G401 (cell line): ENCODE measurements around the gene MEGF11. TPM values are rescaled to one million over a fixed set of nuclear protein-coding genes. Genes with fewer than 3 reads are reported as not detected.
"Not testable (repeated sequence)": the region's sequence is repeated elsewhere in the genome, so short reads cannot be mapped to it uniquely, and the experiment has no call there.

Experiments
- DNase-seq: peaks from one replicate; pipeline ENCODE4 v3.0.0-alpha.2; 2015; ENCODE audit warnings: low spot score
- in situ Hi-C: cut with HindIII; loops from 2 replicates; pipeline ENCODE4 v1.10.0; 2016; ENCODE audit warnings: low sequenced_read_pairs, mixed read lengths
- total RNA-seq: library from RNA; depleted of rRNA; stranded (reverse); fragments of >200 nt; shearing (Covaris generic); gene quantifications from 2 replicates; pipeline ENCODE4 v1.2.3, GENCODE V29; 2014

Gene MEGF11
- total RNA-seq, 1 experiment from 2014 or later, result 1.9 TPM

GRCh38 chr15:65877749-65878148 lies 375.8 kb downstream of the MEGF11 start:
- in situ Hi-C loops, result no loop called here

DNA sequence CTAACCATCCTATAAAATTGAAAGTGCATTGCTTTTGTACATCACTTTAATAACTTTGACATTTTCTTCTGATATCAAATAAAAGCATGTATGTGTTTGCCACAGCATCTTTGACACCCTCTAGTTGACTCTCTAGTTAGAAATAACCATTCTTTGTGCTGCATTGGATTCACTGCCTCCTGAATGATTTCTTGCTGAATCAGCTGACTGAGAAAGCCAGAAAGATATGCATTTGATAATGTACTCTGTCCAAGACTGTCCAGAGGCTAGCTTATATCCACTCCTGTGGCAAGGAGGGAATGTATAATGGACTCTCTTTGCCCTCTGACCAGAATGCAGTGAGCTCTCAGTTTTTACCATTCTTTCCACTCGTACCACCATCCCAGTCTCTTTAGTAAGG lies 378.1 kb downstream of the MEGF11 start:
- in situ Hi-C loops, result no loop called here

More at GRCh38 chr15:65877749-65878148, 375.8 kb downstream of the MEGF11 start:
- DNase-seq, result no peak

GRCh38 chr15:65873256-65873655 lies 380.3 kb downstream of the MEGF11 start:
- in situ Hi-C loops, result loop anchor here (25.0 kb wide), 1 partner anchor 236 kb away; no protein-coding TSS in a partner anchor
- DNase-seq, result no peak

More for the DNA sequence above, 378.1 kb downstream of the MEGF11 start:
- DNase-seq, result no peak

DNA sequence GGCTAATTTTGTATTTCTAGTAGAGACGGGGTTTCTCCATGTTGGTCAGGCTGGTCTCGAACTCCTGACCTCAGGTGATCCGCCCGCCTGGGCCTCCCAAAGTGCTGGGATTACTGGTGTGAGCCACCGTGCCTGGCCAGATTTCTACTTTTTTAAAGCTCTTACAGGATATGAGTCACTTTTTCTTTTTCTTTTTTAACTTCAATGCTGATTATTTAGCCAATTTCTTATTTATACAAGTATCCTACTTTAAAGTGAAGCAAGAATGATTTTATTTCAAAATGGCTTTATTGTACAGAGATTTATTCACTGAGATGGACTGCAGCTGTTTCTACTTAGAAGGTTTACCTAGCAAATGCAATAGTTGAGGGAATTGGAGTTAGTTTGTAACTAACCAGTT lies 381.0 kb downstream of the MEGF11 start:
- in situ Hi-C loops, result loop anchor here (25.0 kb wide), 1 partner anchor 235 kb away; no protein-coding TSS in a partner anchor
- not testable (repeated sequence) for DNase-seq

GRCh38 chr15:65871886-65872285 lies 381.7 kb downstream of the MEGF11 start:
- in situ Hi-C loops, result loop anchor here (25.0 kb wide), 1 partner anchor 235 kb away; no protein-coding TSS in a partner anchor
- DNase-seq, result not testable (repeated sequence)

- DNase-seq, result peak; percentile 35
- in situ Hi-C loops, result loop anchor here (25.0 kb wide), 1 partner anchor 234 kb away; no protein-coding TSS in a partner anchor
These were observed 382.5 kb downstream of the MEGF11 start for GRCh38 chr15:65870889-65871533.

- in situ Hi-C loops, result loop anchor here (25.0 kb wide), 1 partner anchor 233 kb away; no protein-coding TSS in a partner anchor
- DNase-seq, result peak; percentile 65
These were observed 383.3 kb downstream of the MEGF11 start for GRCh38 chr15:65869954-65870871.

- peak; percentile 98 for DNase-seq
- in situ Hi-C loops, result loop anchor here (25.0 kb wide), 1 partner anchor 232 kb away; no protein-coding TSS in a partner anchor
These were observed 384.2 kb downstream of the MEGF11 start, which contains the start of gene RAB11A for GRCh38 chr15:65869126-65869953. Gene RAB11A, plus strand, starts transcription at chr15:65869491. Its CDS starts 95 bp downstream, at chr15:65869586.

DNA sequence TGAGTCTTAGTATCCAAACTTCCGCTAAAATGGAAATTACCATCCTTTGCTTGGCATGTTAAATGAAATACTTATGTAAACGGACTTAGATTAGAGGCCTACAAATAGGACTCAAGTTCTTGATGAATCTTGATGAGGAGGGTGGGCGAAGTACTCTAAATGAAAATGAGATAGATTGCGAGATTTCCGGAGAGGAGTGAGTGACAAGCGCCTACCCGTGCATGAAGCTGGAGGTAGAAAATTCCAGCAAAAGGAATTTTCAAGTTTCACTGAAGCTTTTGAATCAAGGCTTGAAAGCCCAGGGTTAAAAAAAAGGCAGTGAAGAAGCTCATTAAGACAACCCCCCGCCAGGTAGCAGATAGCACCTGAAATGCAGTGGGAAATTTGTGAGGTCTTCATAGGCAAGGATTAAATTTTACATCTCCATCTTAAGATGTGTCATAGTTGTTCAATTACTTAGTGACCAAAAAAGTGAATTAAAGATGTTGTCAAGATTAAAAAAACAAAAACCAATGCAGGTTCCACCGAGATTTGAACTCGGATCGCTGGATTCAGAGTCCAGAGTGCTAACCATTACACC lies 384.9 kb downstream of the MEGF11 start:
- in situ Hi-C loops, result loop anchor here (25.0 kb wide), 1 partner anchor 231 kb away; no protein-coding TSS in a partner anchor
- no peak for DNase-seq

DNA sequence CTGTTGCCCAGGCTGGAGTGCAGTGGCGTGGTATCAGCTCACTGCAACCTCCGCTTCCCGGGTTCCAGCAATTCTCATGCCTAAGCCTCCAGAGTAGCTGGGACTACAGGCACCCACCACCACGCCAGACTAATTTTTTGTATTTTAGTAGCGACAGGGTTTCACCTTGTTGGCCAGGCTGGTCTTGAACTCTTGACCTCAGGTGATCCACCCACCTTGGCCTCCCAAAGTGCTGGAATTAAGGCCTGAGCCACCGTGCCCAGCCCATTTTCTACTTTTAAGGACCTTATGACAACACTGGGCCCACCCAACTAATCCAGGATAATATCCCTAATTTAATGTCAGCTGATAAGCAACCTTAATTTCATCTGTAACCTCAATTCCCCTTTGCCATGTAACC lies 385.6 kb downstream of the MEGF11 start:
- in situ Hi-C loops, result loop anchor here (25.0 kb wide), 1 partner anchor 231 kb away; no protein-coding TSS in a partner anchor

GRCh38 chr15:65867244-65867643 lies 386.3 kb downstream of the MEGF11 start:
- no peak for DNase-seq
- in situ Hi-C loops, result loop anchor here (25.0 kb wide), 1 partner anchor 230 kb away; no protein-coding TSS in a partner anchor

More for the DNA sequence above, 385.6 kb downstream of the MEGF11 start:
- not testable (repeated sequence) for DNase-seq

GRCh38 chr15:65863106-65863505 lies 390.4 kb downstream of the MEGF11 start:
- in situ Hi-C loops, result loop anchor here (25.0 kb wide), 1 partner anchor 226 kb away; no protein-coding TSS in a partner anchor
- no peak for DNase-seq

DNA sequence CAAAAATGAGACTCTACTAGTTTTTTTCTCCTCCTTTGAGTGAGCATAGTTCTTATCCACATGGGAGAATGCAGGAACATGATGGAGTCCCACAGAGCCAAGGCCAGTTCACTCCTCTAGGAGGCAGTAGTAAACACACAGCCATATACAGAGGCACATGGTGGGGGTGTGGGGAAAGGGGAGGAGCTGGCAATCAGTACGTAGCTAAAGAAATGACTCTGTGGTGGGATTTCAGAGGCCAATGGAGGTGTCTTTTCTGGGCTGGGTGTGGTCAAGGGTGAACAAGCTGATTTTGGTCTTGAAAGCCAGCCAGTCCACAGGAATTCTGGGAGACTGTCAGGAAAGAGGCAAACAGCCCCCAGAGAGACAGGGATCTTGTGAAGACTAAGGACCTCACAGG lies 390.9 kb downstream of the MEGF11 start:
- in situ Hi-C loops, result loop anchor here (25.0 kb wide), 1 partner anchor 225 kb away; no protein-coding TSS in a partner anchor
- peak; percentile 57 for DNase-seq

DNA sequence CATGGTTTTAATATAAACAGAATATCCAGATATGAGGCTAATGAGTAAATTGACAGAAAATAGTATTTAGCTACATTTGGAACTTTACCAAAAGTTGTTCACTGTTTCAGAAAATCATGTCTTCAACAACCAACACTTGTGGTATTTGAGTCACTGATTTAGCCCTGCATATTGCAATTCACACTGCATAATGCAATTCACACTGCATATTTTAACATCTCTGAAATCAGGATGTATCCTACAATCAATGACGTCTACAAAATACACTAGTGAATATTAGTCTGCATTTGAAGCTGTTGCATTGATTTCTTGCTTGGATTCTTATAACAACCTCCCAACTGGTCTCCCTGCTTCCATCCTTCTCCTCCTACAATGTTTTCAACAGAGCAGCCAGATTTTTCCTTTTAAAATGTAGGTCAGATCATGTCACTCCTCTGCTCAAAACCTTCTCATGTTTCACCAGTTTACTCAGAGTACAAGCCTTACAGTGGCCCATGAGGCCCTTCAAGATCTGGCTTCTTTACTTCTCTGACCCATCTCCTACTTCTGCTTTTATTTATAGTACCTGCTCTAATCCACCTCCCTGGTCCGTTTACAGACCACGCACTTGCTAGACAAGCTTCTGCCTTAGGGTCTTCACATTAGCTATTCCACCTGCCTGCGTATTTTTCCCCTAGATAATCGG lies 395.7 kb downstream of the MEGF11 start:
- DNase-seq, result no peak
- in situ Hi-C loops, result loop anchor here (25.0 kb wide), 1 partner anchor 221 kb away; no protein-coding TSS in a partner anchor

GRCh38 chr15:65856821-65857455 lies 396.6 kb downstream of the MEGF11 start:
- DNase-seq, result peak; percentile 30
- in situ Hi-C loops, result loop anchor here (25.0 kb wide), 1 partner anchor 220 kb away; no protein-coding TSS in a partner anchor

- in situ Hi-C loops, result loop anchor here (25.0 kb wide), 1 partner anchor 215 kb away; no protein-coding TSS in a partner anchor
- DNase-seq, result no peak
These were observed 401.6 kb downstream of the MEGF11 start for GRCh38 chr15:65851981-65852380.

- in situ Hi-C loops, result no loop called here
- DNase-seq, result no peak
These were observed 405.6 kb downstream of the MEGF11 start for GRCh38 chr15:65847989-65848388.
